GM12891 (cell line): ENCODE measurements around the gene EHD4.
A peak's percentile ranks its signal among the peaks of the same experiment; 100 is the strongest.

ENCODE experiments used
- DNase-seq: peaks from one replicate; pipeline ENCODE4 v3.0.0; 2011; ENCODE audit warnings: low spot score; ENCODE audit not compliant: insufficient read length
- FAIRE-seq: peaks from 2 replicates; lab custom pipeline; 2011; peaks lifted over from hg19 to GRCh38; lab: Jason Lieb, UNC
- PAX5 ChIP-seq: IDR thresholded peaks from 2 replicates; pipeline ENCODE4 v1.6.1; 2011; ENCODE audit warnings: low read length, moderate library complexity, mild to moderate bottlenecking; ENCODE audit not compliant: insufficient read depth, severe bottlenecking
- POLR2A ChIP-seq: IDR thresholded peaks from 2 replicates; pipeline ENCODE4 v1.6.1; 2011; ENCODE audit warnings: low read depth, low read length, control low read depth
- POLR2AphosphoS5 ChIP-seq: IDR thresholded peaks from 2 replicates; pipeline ENCODE4 v1.6.1; 2011; ENCODE audit warnings: low read depth, low read length, control low read depth
- POU2F2 ChIP-seq: IDR thresholded peaks from 2 replicates; pipeline ENCODE4 v1.6.1; 2011; ENCODE audit warnings: low read depth, mild to moderate bottlenecking, control low read depth, low read length, moderate library complexity
- SPI1 ChIP-seq: IDR thresholded peaks from 2 replicates; pipeline ENCODE4 v1.6.1; 2011; ENCODE audit warnings: low read depth, low read length, control low read depth
- TAF1 ChIP-seq: IDR thresholded peaks from 2 replicates; pipeline ENCODE4 v1.6.1; 2011; ENCODE audit warnings: low read depth, low read length, control low read depth

The EHD4 gene

DNA sequence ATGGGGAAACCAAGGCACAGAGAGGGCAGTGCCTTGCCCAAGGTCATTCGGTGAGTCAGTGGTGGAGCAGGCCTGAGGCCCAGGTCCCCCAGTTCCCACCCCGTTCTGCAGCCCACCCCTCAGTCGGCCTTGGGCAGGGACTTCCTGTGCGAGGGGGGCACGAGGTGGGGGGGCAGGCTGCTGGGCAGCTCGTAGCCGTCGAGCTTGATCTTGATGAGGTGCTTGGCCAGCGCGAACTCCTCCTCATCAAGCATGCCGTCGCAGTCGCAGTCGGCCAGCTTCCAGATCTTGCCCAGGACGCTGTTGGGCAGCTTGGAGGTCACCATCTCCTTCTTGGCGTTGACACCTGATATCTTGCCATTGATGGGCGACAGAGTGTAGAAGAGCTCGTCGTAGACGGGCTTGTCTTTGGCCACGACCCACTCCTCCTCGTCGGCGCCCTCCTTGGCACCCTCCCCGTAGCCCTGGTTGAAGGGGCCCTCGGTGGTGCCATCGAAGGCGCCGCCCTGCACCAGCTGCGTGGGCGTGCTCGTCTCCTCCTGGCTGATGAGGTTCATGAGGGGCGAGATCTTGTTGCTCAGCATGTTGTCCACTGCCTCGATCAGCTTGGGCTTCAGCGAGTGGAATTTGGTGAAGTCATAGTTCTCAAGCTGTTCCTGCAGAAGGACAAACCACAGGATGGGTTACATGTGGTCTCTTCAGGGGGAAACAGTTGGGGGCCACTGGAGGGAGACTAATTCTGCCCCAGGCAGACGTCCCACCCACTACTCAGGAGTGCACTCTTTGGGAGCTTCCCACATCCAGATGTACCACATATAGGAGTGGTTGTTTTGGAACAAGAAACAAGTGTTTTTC is 71.6 kb downstream of the EHD4 start:
- DNase-seq (no peak), FAIRE-seq (no peak)
- TF ChIP-seq POU2F2 = no peak
- TF ChIP-seq POLR2A = no peak
- no peak; the same call in 1 of the 2 replicates for TF ChIP-seq POLR2AphosphoS5
- no peak for TF ChIP-seq TAF1
- TF ChIP-seq SPI1 = no peak
- no peak for TF ChIP-seq PAX5

- TF ChIP-seq PAX5 = no peak
- 0 out of 2 replicates have a peak, but pooled peaks have one; percentile 35 for TF ChIP-seq POLR2A
- TF ChIP-seq POLR2AphosphoS5 = 0 out of 2 replicates have a peak, but pooled peaks have one; percentile 6
- DNase-seq = no peak
- no peak for FAIRE-seq
Measured at GRCh38 chr15:41899854-41900442, 72.4 kb downstream of the EHD4 start.

GRCh38 chr15:41897363-41897799 is 75.0 kb downstream of the EHD4 start:
- no peak for FAIRE-seq
- TF ChIP-seq POLR2A (0 out of 2 replicates have a peak, but pooled peaks have one; percentile 53), SPI1 (no peak), POLR2AphosphoS5 (peak; percentile 50; the same call in 1 of the 2 replicates)
- DNase-seq = no peak

DNA sequence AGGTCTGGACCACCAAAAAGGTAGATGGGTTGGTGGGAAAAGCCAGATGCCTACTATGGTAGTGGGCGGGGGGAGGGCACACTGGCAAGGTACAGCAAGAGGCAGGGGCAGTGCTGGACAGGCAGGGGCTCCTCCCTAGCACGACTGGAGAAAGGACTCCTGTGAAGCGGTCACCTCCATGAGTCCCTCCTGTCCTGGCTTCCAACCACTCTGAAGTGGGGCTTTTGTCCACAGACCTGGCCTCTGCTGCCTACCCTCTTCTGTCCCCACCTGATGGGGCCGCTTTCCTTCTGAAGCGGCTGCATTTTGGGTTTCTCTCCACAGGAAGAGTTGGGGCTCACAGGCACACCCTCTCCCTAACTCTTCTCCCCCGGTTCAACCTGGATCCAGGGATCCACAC is 75.8 kb downstream of the EHD4 start:
- no peak for FAIRE-seq
- TF ChIP-seq TAF1 (no peak), PAX5 (no peak), POU2F2 (no peak), POLR2AphosphoS5 (no peak), SPI1 (no peak), POLR2A (no peak)
- no peak for DNase-seq

DNA sequence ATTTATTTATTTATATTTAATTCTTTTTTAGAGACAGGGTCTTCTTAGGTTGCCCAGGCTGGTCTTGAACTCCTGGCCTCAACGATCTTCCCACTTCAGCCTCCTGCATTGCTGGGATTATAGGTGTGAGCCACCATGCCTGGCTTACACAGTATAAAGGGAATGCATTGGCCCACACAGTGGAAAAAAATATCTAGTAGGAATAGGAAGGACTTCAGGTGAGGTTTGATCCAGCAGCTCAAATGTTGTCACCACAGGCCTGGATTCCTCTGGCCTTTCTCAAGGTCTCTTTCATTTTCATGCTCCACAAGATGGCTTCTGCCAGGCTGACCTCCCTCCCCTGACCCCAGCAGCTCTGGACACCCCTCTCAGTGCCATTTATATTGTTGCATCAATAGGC is 76.4 kb downstream of the EHD4 start:
- TF ChIP-seq POLR2AphosphoS5 (no peak), PAX5 (no peak), POLR2A (no peak), POU2F2 (no peak), SPI1 (no peak), TAF1 (no peak)
- no peak for FAIRE-seq
- no peak for DNase-seq

GRCh38 chr15:41895491-41895890 is 76.9 kb downstream of the EHD4 start:
- DNase-seq (no peak), FAIRE-seq (peak; percentile 63)
- TF ChIP-seq PAX5 (no peak), POLR2A (no peak), POU2F2 (no peak), POLR2AphosphoS5 (no peak)

GRCh38 chr15:41894791-41895463 is 77.4 kb downstream of the EHD4 start:
- peak; percentile 94 for FAIRE-seq
- DNase-seq = peak; percentile 92
- TF ChIP-seq SPI1 (peak; percentile 52), PAX5 (peak; percentile 85), POLR2AphosphoS5 (no peak)

- DNase-seq (no peak), FAIRE-seq (no peak)
- no peak for TF ChIP-seq POLR2A
- no peak for TF ChIP-seq PAX5
- TF ChIP-seq POLR2AphosphoS5 = no peak
- no peak for TF ChIP-seq POU2F2
- TF ChIP-seq SPI1 = no peak
- no peak for TF ChIP-seq TAF1
Measured at GRCh38 chr15:41894251-41894790, 78.0 kb downstream of the EHD4 start.
